DMS 273 (cell line): Measurements from ENCODE around the gene OTOG.

Experiments used
- DNase-seq: peaks from one replicate; lab custom pipeline; 2025; ENCODE audit not compliant: unreplicated experiment; lab: John Stamatoyannopoulos, UW

OTOG gene

DNA sequence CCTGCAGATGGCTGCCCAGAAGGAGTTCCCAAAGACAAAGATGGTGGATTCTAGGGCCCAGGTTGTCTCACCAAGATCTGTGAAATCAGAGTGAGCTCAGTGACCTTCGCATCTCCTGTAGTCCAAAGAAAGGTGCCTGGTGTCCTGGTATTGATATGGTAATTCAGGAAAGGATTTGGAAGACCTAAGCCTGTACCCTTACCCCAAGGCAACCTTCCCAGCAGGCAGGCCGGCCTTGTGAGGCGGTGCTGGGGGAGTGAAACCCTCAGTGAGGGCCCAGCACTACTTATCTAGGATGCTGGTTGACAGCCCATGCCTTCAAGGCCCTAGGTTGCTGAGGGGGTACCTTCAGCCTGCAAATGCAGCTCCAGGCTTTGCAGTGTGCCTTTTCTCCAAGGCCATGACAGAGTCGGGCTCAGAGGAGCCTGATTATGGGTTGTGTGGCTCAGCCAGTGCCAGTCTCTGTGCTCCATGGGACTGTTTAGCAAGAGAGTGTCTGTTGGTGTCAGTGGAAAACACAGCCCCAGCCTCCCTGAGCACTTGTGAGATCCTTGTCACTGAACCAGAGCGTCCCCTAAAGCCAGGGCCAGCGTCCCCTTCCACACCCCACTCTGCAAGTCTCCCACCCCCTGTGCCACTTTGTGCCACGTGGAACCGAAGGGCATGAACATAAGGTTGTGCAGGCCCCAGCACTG lies 99.5 kb downstream of the OTOG start:
- no peak for DNase-seq

DNA sequence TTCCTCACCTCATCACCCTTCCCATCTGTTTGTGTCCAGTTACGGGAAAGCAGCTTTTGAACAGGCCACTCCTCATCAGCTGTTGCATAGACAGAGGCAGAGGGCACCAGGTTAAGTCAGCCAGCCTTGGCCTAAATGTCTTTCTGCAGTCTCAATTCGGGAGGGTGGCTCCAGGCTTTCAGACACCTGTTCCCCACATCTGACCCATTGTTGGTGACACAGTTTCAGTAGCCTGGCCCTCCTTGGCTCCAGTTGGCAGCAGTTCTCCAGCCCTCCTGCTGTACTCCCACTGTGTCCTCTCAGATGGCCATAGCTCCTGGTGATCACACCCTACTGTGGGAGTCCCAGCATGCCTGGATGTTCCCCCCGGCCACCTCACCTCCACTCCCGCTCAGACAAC lies 101.5 kb downstream of the OTOG start:
- peak; percentile 3 for DNase-seq

DNA sequence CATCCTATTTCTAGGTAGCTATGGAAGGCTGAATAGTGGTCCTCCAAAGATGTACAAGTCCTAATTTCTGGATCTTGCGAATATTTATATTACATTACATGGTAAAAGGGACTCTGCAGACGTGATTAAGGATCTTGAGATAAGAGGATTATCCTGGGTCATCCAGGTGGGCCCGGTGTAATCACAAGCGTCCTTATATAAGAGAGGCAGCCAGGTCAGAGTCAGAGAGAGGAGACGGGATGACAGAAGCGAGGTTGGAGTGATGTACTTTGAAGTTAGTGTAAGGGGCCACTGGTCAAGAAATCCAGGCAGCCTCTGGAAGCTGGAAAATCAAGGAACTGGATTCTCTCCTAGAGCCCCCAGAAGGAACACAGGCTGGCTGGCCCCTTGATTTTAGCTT lies 102.2 kb downstream of the OTOG start:
- DNase-seq: no peak

DNA sequence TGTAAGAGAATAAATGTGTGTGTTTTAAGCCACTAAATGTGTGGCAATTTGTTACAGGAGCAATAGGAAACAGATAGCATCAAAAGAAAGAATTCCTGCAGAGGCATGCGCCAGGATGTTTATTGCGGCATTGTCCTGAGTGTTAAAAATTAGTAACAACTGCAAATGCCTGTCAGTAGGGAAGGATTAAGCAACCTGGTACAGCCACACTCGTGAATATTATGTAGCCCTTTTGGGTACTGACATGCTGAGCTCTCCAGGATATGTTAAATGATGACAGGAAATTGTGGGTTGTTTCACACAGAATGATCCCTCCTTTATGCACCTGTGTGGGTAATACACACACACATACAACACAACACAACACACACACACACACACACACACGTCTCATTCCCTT lies 102.6 kb downstream of the OTOG start:
- no peak for DNase-seq

DNA sequence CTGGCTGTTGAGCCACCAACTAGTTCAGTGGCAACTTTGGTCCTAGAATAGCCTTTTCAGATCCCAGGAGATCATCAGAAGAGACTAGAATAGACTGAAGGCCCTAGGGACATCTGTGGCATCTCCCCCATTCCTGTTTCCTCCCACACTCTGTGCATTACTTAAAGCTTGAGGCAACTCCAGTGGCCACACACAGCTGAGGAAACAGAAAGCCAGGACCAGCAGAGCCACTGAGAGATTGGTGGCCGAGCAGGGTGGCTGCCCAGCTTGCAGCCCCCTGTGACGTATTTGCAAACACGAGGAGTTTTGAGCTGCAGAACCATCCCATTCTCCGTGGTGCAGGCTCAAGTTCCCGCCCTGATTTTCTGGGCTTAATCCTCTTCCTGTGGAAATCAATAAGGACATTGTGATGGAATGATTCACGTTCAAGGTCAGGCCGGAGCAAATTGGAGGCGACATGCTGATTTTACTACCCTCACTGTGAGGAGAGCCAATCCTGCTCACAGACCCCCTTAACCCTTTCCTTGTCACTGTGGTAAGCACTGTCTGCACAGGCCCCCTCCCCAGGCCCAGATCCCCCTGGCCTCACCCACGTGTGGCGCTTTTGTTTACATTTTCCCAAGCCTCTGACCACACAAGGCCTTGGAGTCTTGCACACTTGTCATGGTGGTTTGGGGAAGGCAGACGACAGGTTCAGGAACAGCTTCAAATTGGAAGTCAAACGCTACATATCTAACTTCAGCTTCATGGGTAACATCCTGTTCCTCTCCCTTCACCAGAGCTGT lies 103.3 kb downstream of the OTOG start:
- DNase-seq: no peak

DNA sequence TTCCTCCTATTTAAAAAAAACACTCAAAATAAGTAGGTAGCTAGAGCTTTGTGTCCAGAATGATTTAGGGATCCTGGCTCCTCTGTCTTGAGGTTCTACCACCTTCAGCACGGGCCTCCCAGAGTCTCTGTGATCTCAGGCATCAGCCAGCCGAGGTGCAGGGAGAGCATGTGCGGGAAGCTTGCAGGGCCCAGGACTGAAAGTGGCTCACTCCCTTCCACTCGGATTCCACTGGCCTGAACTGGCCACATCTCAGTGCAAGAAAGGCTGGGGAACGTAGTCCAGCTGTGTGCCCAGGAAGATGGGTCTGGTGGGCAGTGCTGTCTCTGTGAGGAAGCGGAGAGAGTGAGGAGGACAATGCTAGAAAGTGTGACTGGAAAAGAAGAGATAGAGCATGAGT lies 104.0 kb downstream of the OTOG start:
- no peak for DNase-seq

DNA sequence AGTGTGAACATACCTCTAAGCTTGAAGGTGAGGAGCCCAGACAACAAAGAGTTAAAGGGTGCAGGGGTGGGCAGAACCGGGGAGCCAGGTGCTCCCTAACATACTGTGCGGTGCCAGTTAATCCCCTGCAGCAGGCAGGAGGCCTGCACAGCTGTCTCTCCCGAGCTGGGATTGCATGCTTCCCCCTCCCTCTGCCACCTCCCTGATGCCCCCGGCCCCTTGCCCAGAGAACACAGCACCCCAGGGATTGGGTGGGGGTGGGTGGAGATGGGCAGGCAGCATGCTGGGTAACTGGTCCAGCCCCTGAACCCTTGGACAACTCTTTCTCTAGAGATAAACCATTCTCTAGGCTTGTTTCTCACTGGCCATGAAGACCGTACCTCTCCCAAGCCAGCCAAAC lies 104.6 kb downstream of the OTOG start:
- DNase-seq: peak; percentile 52

DNA sequence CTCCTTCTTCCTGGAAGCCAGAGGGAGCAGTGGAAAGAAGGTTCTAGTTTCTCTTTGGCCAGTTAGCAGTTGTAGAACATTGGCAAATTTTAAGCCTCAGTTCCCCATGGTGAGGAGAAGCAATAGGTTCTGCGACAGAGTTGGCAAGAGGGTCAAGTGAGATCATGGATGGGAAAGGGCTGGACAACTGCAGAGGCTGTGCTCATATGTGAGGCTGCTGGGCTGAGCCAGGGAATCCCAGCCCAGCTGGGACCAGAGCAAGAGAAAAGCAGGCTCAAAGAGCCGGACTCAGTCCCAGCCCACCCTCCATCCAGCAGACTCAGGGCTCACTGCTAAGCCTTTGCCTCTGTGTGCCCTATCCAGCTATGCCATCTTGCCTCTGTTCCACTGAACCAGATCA lies 105.5 kb downstream of the OTOG start:
- no peak for DNase-seq

DNA sequence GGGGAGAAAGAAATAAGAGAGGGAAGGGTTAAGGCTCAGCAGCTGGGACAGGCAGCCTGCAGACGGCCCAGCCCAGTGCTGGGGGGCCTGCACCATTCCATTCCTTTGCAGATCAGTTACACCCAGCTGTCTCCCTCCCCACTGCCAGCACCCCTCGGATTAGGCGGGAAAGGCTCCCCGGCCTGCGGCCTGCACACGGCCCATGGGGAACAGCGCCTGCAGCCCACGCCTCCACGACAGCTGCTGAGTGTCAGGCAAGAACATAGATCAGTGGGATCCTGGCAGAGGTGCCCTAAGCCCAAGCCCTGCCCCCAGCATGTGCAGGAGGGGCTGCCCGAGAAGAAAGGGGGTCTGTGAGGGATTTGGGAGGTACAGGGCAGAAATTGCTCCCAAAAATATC lies 106.6 kb downstream of the OTOG start:
- peak; percentile 70 for DNase-seq

DNA sequence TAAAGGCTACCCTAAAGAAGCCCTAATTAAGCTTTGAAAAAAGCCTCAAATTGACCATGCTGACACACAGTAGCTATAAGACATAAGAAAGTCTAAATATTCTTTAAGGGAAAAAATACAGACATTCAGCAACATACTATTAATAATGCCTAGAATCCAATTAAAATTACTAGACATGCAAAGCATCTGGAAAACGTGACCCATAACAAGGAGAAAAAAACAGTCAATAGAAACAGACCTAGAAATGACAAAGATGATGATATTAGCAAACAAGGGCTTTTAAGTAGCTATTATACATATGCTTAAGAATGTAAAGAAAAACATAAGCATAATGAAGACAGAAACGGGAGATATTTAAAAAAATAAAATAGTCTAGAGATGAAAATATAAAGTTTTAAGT lies 108.6 kb downstream of the OTOG start:
- no peak for DNase-seq

DNA sequence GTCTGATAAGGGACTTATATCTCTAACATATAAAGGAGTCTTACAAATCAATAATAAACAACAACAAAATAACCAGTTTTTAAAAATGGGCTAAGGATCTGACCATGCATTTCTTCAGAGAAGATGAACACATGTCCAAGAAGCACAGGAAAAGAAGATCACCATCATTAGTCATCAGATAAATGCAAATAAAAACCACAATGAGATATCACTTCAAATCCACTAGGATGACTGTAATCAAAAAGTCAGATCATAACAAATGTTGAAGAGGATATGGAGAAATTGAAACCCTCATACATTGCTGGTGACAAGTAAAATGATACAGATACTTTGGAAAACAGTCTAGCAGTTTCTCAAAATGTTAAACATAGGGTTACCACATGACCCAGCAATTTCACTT lies 111.2 kb downstream of the OTOG start:
- DNase-seq: no peak

DNA sequence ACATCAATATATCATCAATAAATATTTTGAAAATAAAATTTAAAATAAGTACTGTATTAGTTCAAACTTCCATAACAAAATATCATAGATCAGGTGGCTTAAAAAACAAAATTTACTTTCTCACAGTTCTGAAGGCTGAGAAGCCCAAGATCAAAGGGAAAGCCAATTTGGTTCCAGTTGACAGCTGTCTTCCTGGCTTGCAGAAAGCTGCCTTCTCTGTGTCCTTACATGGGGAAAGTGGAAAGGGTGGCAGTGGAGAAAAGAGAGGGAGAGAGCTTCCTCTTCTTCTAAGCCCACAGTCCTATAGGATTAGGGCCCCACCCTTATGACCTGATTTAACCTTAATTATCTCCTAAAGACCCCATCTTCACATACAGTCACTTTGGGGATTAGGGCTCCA lies 121.1 kb downstream of the OTOG start:
- DNase-seq: no peak

DNA sequence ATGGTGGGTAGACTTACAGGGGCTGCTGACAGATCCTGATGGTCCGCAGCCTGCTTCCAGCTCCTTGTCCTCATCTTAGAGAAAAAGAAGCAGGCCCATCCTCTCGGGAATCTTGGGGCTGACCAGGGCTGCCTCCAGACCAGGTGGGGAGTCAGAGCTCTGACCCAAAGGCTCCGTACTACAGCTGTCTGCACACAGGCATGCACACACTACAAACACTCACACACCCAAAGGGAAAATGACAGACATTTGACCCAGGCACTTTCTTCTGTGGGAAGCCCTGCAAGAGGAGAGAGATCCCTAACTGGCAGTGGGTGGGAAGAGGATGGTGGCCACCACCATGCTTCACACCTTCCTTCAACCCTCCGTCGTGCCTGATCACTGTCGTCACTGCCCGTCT lies 125.4 kb downstream of the OTOG start:
- DNase-seq: no peak

DNA sequence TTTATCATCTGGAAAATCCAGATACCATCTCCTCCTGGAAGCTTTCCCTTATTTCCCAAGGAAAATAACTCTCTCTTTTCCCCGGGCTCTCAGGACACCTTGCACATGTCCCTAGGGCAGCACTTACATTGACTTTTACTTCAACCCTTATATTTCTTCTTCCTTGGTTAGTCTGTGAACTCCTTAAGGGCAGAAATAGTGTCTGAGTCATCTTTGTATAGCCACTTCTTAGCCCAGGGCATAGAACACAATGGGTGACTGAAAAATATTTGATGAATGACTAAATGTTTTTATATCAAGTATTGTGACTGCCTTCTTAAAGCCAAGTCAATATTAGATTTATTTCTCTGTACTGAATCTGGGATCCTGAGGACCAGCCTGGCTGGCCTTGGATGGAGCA lies 126.9 kb downstream of the OTOG start:
- no peak for DNase-seq

DNA sequence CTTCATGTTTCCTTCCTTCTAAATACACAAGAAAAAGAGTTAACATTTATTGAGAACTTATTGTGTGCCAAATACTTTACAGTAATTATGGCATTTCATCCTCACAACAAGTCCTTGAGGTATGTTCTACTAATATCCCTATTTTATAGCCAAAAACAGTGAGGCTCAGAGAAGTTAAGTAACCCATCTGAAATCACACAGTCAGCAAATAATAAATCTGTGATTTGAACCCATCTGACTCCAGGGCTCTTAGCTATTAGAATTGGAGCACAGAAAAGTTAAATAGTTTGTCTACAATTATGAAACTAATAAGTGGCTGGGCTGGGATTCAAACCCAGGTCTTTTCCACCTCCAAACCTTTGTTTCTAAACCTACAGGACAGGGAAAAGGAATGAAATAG lies 135.8 kb downstream of the OTOG start:
- no peak for DNase-seq

DNA sequence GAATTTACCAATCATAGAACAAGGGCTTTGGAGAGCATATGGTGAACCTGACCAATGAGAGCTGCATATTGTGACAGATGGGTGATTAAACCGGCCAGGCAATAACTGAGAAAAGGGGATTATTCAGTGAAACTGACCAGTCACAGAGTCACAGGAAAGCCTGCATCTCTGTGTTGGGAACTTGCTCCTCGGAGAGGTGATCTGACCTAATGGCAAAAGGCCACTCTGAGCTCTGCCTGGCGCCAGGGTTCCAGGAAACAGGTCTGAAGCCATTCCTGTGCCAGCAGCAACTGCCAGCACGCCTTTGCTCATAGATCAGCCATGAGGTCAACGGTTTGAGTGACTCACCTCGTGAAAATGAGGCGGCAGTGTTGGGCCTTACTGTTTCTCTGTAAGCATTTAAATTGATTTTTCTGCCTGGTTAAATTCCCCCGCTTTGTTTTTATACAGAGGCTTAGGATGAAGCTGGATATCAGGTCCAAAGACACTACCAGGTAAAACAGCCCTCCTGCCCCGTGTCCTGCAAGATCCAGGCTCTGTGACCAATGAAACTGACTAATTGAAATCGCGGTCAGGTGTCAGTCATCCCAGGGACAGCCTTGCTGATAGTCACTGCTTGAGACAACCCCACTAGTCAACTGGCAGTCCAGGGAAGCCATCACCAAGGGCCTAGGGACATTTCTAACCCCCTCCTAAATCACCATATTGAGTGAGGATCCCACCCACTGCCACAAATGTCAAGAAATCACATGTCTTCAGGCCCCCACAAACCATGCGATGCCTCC lies 136.5 kb downstream of the OTOG start:
- peak; percentile 8 for DNase-seq

DNA sequence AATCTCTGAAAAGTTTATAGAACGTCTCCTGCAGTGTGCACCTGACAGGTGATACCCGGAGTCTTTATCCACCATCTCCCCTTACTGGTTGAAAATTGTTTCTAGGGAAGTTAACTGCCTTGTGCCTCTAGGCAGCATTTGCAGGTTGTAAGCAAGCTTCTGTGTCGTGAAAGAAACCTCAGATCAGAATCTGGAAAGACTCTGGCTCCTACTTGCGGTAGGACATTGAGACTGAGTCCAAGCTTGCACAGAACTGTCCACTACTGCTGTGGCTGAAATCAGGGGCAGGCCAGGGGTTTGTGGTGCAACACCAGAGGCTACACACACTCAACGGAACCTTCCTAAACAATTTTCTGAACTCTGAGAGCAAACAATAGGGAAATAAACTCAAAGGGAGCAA lies 137.5 kb downstream of the OTOG start:
- DNase-seq: no peak

DNA sequence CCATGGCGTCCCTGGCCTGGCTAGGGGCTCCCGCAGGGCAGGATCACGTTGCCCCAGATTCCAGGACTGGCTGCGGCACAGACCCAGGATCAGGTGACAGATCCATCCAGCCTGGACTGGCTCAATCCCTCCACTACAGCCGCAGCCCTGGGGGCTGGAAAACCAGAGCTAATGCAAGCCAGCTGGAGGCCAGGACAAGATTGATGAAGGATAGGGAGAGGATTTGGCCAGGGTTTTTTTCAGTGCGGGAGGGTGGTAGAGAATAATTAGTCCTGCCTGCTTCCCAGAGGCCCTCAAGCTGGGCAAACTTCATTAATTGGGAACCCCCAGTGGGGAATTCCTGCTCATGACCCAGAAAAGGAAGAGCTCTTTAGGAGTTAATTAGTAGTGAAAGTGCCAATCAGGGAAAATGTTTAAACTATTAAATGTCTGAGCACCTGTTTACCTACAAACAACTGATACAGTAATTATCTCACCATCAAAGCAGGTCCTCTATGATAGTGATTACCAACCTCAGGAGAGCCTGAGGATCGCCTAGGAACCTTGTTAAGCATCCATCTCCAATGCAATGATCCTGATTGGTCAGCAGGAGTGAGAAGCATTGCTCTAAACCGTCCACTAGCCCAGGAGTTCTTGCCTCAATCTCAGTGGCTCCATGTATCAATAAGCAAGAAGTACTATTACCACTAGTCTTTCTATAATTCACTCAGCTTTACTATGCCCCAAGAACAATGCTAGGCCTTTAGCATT lies 139.3 kb downstream of the OTOG start:
- no peak for DNase-seq

DNA sequence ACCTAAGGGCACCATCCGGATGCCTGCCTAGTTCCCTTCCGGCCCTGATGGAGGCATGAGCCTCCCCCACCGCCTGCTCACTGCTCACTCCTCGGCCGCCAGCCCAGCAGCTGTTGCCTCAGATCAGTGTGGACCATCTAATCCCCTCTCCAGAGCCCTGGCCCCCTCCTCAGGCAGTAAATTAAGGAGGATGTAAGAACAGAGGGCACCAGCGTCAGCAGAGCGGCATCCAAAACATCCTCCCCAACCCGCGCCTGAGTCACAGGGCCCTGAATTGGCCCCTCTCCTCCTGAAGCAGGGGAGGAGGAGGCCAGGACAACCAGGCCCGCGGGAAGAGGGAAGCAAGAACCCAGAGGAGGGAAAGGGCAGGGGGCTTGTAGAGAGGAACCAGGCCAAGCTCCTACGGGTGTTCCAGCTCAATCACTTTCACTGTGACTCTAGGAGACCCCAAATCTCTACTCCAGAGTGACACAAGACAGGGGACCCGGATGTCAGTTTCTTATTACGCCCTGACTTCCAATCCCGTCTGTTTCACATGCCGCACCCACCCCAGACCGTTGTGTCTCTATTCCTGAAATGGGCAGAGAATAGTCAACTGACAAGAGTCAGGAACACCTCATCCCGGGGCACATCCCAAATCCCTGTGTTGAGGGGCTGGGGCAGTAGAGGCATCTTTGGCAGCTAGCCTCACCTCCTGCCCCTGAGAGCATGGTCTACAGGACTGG lies 141.0 kb downstream of the OTOG start:
- no peak for DNase-seq

DNA sequence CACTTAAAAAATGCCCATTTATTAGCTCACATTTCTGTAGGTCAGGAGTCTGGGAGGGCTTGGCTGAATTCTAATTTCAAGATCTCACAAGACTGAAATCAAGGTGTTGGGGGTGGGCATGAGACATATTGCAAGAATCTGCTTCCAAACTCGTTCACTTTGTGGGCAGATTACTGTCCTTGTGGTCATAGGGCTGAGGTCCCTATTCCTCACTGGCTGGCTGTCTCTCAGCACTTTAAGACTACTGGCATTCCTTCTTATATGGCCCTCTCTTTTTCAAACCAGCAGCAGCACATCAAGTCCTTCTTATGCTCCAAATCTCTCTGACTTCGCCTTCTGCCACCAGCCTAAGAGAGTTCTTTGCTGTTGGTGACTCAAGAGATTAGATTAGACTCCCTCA lies 144.5 kb downstream of the OTOG start:
- no peak for DNase-seq

DNA sequence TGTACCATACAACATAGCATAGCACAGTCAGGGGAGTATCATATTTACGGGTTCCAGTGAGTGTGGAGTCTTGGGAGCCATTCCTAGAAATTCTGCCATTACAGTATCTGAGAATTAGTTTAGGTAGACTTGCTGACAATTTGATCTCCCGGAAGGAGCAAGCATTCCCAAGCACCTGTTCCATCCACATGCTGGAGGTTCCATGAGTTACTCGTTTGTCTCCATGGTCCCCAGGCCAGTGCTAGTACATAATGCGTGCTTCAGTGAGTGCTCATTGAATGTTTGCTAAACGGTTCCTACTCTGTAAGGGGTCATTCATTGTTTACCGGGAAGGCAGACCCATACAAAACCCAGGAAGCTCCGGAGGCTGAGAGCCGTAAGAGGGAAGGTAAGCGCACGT lies 144.9 kb downstream of the OTOG start:
- no peak for DNase-seq
